T-helper 1 cell treated with Interleukin-12 subunit alpha and Interleukin-12 subunit beta and Interleukin-4 antibody, amounts not matched to agents 30 μg/mL and 1 μg/mL, for 36 hours (primary cell): Measurements from ENCODE around the gene B4GALT4.

Experiments
- H3K27ac Mint-ChIP-seq: one replicate; pipeline ENCODE4 v1.8.0; 2021; ENCODE audit warnings: mild to moderate bottlenecking, mixed read lengths
- H3K27me3 Mint-ChIP-seq: one replicate; pipeline ENCODE4 v1.8.0; 2021; ENCODE audit warnings: low read depth, mixed read lengths
- H3K36me3 Mint-ChIP-seq: one replicate; pipeline ENCODE4 v1.8.0; 2021; ENCODE audit warnings: low read depth, mixed read lengths
- H3K4me1 Mint-ChIP-seq: one replicate; pipeline ENCODE4 v1.8.0; 2021; ENCODE audit warnings: low read depth, mixed read lengths
- H3K4me3 Mint-ChIP-seq: one replicate; pipeline ENCODE4 v1.8.0; 2021; ENCODE audit warnings: mild to moderate bottlenecking, moderate library complexity, mixed read lengths
- H3K9me3 Mint-ChIP-seq: one replicate; pipeline ENCODE4 v1.8.0; 2021; ENCODE audit warnings: mixed read lengths

Gene B4GALT4

GRCh38 chr3:119228373-119229145 lies 12.1 kb downstream of the B4GALT4 start:
- H3K9me3 Mint-ChIP-seq, result no peaks in the 10 kb centered on the region
- H3K27me3 Mint-ChIP-seq, result no peaks in the 10 kb centered on the region
- H3K27ac Mint-ChIP-seq, result no peak overlapping the region
- peaks cover 53% of the 10 kb centered on the region for H3K36me3 Mint-ChIP-seq
- H3K4me1 Mint-ChIP-seq, result peaks cover 10% of the 10 kb centered on the region
- no peak overlapping the region for H3K4me3 Mint-ChIP-seq

DNA sequence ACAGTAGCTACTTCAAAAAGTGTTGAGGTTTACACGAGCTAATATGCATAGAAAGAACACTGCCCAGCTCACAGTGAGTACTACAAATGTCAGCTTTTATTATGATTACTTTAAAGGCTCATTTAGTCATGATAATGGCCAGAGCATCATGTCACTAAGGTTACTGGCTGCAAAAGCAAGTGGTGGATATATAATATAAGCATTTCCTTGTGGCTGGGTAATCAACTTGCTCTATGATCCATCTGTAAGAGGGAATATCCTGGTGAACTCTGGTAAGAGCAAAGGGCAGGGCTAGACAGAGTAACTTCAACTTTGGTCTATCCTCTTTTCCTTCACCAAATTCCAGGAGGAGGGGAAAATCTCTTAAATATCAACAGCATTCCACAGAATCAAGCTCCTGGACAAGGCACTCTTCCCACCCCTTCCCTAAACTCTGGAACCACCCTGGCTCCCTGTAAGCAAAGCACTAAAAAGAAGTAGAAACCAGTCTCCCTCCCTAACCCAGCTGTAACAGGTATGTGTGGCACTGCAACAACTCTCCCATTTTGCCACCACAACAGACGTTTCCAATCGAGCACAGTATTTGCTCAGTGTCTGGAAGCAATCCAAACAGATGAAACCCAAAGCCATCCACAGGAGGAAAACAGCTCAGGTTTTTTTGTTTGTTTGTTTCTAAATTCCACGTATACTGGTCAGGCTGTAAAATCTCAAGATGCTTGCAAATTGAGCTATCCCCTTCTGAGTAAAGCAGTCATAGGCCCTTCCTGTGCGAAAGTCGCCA lies 13.4 kb downstream of the B4GALT4 start:
- Mint-ChIP-seq H3K9me3 (no peaks in the 10 kb centered on the region), H3K27ac (no peak overlapping the region), H3K4me1 (peaks cover 12% of the 10 kb centered on the region), H3K36me3 (peaks cover 53% of the 10 kb centered on the region), H3K4me3 (no peak overlapping the region), H3K27me3 (no peaks in the 10 kb centered on the region)

- H3K36me3 Mint-ChIP-seq, result peaks cover 46% of the 10 kb centered on the region
- no peaks in the 10 kb centered on the region for H3K9me3 Mint-ChIP-seq
- H3K27me3 Mint-ChIP-seq, result no peaks in the 10 kb centered on the region
- peaks cover 10% of the 10 kb centered on the region for H3K4me1 Mint-ChIP-seq
- H3K27ac Mint-ChIP-seq, result no peak overlapping the region
- no peak overlapping the region for H3K4me3 Mint-ChIP-seq
Measured at GRCh38 chr3:119225121-119225520, 15.6 kb downstream of the B4GALT4 start.

DNA sequence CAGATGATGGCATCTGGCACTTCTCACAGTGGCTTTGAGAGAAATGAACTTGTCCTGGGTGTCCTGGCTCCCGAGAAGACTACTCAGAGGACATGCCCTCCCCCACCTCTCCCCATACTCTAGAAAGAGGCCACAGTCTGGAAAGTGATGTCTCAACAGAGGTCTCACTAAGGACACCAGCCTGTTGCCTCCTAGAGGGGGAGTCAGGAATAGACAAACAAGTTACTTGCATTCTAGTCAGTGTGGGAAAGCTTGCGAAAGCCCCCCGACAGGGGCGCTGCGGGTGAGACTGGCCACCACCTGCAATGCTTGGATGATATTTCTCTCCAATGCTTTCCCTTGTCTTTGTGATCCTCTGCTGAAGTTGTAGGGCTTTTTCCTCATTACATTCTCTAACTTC lies 17.2 kb downstream of the B4GALT4 start:
- no peaks in the 10 kb centered on the region for H3K27me3 Mint-ChIP-seq
- no peak overlapping the region for H3K4me3 Mint-ChIP-seq
- H3K4me1 Mint-ChIP-seq, result peaks cover 22% of the 10 kb centered on the region
- peaks cover 40% of the 10 kb centered on the region for H3K36me3 Mint-ChIP-seq
- no peaks in the 10 kb centered on the region for H3K9me3 Mint-ChIP-seq
- no peak overlapping the region for H3K27ac Mint-ChIP-seq

- H3K4me1 Mint-ChIP-seq, result peaks cover 24% of the 10 kb centered on the region
- no peak overlapping the region for H3K4me3 Mint-ChIP-seq
- H3K9me3 Mint-ChIP-seq, result no peaks in the 10 kb centered on the region
- H3K36me3 Mint-ChIP-seq, result peaks cover 36% of the 10 kb centered on the region
- H3K27ac Mint-ChIP-seq, result no peak overlapping the region
- H3K27me3 Mint-ChIP-seq, result no peaks in the 10 kb centered on the region
Measured at GRCh38 chr3:119222391-119222790, 18.3 kb downstream of the B4GALT4 start.

DNA sequence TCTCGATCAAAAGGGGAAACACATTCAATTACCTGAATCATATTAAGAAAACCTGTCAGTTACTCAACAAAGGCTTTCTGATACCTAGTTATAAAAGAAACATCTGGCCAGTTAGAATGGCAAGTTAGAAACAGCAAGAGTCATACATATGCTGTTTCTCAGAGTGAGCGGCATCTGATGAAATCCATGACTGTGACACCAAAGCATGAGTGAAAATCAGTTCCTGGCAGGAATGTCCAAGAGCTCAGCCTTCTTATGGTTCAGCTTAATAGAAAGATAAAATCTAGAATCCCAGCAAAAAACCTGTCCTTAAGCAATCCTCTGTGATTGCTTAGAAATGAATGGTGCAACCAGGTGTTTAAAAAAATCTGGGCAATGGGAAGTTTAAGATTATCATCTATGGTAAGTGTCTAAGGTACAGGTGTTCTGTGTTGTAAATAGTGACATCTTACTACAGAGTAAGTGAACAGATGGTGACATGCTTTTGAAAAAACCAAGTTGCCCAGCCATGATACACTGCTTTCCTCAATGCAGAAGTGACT lies 18.8 kb downstream of the B4GALT4 start:
- Mint-ChIP-seq H3K9me3 (no peaks in the 10 kb centered on the region), H3K27ac (no peak overlapping the region), H3K27me3 (no peaks in the 10 kb centered on the region), H3K4me1 (peaks cover 24% of the 10 kb centered on the region), H3K4me3 (no peak overlapping the region), H3K36me3 (peaks cover 39% of the 10 kb centered on the region)

DNA sequence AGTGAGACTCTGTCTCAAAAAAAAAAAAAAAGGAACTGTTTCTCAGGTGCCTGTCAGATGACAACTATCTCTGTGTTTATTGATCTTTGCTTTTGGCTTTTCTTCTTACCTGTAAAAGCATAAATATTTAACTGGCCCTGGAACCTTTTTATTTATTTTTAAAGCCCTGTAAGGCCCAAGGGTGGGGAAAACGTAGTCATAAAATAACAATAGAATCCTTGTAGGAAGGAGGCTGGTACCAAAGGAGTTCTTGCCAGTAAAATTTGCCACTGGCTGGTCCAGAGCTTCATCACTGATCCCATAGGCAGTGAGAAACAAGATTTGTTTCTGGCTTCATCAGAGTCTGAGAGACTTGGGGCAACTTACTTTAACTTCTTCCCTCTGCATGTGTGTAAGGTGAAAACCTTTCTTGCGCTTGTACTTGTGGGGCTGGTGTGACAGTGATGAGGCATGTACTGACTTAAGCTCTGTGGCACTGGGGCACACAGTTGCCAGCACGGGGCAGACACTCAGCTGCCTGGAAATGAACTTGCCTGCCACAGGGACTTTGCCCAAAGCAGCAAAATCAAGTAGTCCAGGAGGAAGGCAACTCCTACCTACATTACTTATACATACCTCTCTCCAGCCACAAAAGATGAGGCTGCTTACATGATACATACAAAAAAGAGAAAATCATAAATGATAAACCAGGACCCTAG lies 19.6 kb downstream of the B4GALT4 start:
- Mint-ChIP-seq H3K4me1 (peaks cover 22% of the 10 kb centered on the region), H3K27me3 (no peaks in the 10 kb centered on the region), H3K27ac (no peak overlapping the region), H3K36me3 (peaks cover 35% of the 10 kb centered on the region), H3K9me3 (no peaks in the 10 kb centered on the region), H3K4me3 (no peak overlapping the region)

DNA sequence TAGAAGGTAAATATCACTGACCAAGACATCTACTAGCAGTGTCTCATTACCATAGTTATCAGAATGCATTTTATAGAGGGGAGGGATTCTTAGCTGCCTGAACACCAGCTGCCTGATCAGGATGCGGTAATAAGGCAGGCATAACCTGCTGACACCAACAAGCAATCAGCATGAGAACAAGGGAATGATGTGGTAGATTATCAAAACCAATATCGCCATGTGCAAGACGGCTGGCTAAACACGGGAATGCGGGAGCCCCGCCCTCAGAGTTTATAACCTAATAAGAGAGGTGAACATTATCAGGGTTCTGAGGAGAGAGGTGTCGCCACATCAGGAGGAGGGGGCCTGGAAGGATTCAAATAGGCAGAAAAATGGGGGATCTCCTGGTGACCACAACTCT lies 20.5 kb downstream of the B4GALT4 start:
- Mint-ChIP-seq H3K9me3 (no peaks in the 10 kb centered on the region), H3K27ac (no peak overlapping the region), H3K4me3 (no peak overlapping the region), H3K36me3 (peaks cover 39% of the 10 kb centered on the region), H3K4me1 (peaks cover 20% of the 10 kb centered on the region), H3K27me3 (no peaks in the 10 kb centered on the region)

DNA sequence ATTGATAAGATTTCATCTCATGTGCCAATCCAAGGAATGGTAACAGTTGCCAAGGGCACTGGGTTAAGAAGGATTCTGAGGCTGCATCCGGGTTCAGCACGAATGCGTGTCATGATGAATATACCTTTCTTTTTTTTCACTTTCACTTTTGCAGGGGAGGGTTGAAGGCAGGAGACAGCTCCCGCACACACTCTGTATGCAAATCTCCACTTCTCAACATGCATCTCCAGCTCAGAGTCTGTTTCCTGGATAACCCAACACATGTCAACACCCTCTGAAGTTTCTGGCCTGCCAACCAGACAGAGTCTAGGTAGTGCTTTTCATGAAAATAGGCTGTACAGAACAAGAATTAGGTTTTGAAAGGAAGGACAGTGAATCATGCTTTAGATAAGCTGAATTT lies 21.6 kb downstream of the B4GALT4 start:
- H3K27me3 Mint-ChIP-seq, result no peaks in the 10 kb centered on the region
- peaks cover 20% of the 10 kb centered on the region for H3K4me1 Mint-ChIP-seq
- H3K27ac Mint-ChIP-seq, result peak overlapping the region; percentile 66
- H3K36me3 Mint-ChIP-seq, result peaks cover 39% of the 10 kb centered on the region
- no peaks in the 10 kb centered on the region for H3K9me3 Mint-ChIP-seq
- peak overlapping the region; percentile 53 for H3K4me3 Mint-ChIP-seq

DNA sequence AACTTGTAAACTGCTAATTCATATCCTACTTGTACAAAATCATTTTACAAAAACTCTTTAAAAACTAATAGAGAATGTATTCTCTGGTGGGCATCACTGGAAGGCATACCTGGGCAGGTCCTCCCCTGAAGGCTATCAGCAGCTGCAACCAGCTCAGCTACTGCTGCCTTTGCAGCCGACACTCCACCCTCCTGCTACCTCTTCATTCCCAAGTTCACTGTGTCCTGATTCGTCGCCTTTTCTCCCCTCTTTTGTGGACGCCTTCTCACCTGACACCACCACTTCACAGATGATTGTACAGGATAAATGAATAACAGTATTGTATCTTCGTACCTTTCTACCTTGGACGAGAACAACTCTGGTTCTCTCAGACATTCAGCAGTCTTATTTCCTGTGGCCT lies 28.9 kb downstream of the B4GALT4 start:
- Mint-ChIP-seq H3K27me3 (no peaks in the 10 kb centered on the region), H3K4me1 (peaks cover 12% of the 10 kb centered on the region), H3K27ac (no peak overlapping the region), H3K36me3 (peaks cover 47% of the 10 kb centered on the region), H3K9me3 (no peaks in the 10 kb centered on the region), H3K4me3 (no peak overlapping the region)

GRCh38 chr3:119211193-119211592 lies 29.5 kb downstream of the B4GALT4 start:
- H3K27ac Mint-ChIP-seq, result no peak overlapping the region
- peaks cover 14% of the 10 kb centered on the region for H3K4me1 Mint-ChIP-seq
- peaks cover 47% of the 10 kb centered on the region for H3K36me3 Mint-ChIP-seq
- no peak overlapping the region for H3K4me3 Mint-ChIP-seq
- H3K27me3 Mint-ChIP-seq, result no peaks in the 10 kb centered on the region
- no peaks in the 10 kb centered on the region for H3K9me3 Mint-ChIP-seq

GRCh38 chr3:119207512-119207875 lies 33.2 kb downstream of the B4GALT4 start:
- Mint-ChIP-seq H3K36me3 (peaks cover 30% of the 10 kb centered on the region), H3K27me3 (no peaks in the 10 kb centered on the region), H3K9me3 (no peaks in the 10 kb centered on the region), H3K27ac (no peak overlapping the region), H3K4me1 (peaks cover 22% of the 10 kb centered on the region), H3K4me3 (no peak overlapping the region)

DNA sequence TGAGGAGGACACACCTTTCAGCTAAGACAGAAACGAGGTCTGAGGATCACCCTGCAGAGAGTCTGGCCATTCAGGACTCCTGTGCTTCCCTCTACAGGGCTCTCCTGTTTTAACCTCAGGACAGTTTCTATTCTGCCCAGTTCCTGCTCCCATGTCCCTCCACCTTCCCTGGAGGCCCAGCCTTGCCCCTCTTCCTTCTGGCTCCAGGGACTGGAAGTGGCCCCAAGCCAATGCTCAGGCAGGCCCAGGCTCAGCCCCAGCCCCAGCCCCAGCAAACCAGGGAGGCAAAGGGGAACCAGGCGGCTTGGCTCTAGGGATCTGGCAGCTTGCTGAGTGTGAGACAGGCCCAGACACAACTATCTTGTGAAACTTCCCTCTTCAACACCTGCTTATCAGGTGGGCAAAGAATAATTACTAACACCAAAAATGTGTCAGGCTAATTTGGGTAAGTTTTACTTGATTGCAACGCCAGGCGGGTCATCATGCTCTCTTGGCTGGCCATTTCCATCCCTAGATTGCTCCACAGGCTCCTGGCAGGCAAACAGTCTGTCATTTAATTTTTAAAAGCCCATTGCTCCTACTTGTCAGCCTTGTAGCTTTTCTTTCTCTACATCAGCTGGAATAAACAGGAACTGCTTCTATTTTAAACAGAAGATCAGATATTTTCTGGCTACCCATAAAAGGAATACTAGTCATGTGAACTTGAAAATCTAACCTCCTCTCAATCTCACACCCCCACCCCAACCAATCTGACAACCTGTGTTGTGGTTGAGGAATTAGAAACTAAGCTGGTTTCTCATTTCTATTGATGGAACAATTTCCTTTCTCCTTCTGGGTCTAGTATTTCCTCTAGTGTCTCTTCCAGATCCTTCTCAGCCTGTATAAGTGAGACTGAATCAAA lies 33.8 kb downstream of the B4GALT4 start:
- H3K36me3 Mint-ChIP-seq, result peaks cover 25% of the 10 kb centered on the region
- peaks cover 22% of the 10 kb centered on the region for H3K4me1 Mint-ChIP-seq
- H3K27ac Mint-ChIP-seq, result no peak overlapping the region
- H3K4me3 Mint-ChIP-seq, result no peak overlapping the region
- no peaks in the 10 kb centered on the region for H3K27me3 Mint-ChIP-seq
- no peaks in the 10 kb centered on the region for H3K9me3 Mint-ChIP-seq

DNA sequence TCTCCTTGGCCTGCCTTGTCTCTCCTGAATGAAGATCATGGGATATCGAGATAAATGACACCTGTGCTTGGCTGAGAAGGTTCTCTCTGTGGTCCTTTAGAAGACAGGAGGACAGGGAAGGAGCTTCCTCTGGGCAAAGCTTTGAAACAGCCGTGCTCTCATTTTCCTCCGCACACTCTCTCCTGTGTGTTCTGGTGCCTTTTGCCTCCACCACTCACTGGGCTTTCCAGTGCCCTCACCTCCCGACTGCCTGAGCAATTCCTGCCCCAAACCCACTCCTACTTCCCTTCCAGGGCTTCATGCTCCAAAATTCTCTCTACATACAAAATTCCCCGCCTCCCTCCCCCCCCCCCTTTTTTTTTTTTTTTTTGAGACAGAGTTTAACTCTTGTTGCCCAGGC lies 35.0 kb downstream of the B4GALT4 start:
- Mint-ChIP-seq H3K27ac (no peak overlapping the region), H3K4me3 (no peak overlapping the region), H3K27me3 (no peaks in the 10 kb centered on the region), H3K4me1 (peaks cover 22% of the 10 kb centered on the region), H3K36me3 (peaks cover 20% of the 10 kb centered on the region), H3K9me3 (no peaks in the 10 kb centered on the region)
